Measurements from ENCODE around the gene VIPR1.

- TF ChIP-seq EZH2 (IDR thresholded peaks at IDR 0.05) (no peak), POLR2AphosphoS5 (IDR thresholded peaks at IDR 0.05; ENCODE audit: borderline replicate concordance, low read depth, low read length) (no peak)
Measured at GRCh38 chr3:42519568-42519962, 17.1 kb downstream of the VIPR1 start.

Measured in SK-N-MC (cell line).